Esophagus muscularis mucosa (tissue), 4 donors: ENCODE measurements around the gene SLC35A2.

Source experiments
- CTCF ChIP-seq, 3 experiments: fragments of 200-600 bp in 2 of 3; fragments of 450-650 bp in 1 of 3; sonication (generic) in 2 of 3; IDR thresholded peaks; one replicate each; pipeline ENCODE4 v1.5.1; 2017 to 2019; ENCODE audit warnings: antibody characterized with exemption in 3 of 3, mild to moderate bottlenecking in 2 of 3, moderate library complexity in 1 of 3
- EP300 ChIP-seq: sonication (generic); formaldehyde crosslinking; IDR thresholded peaks from one replicate; pipeline ENCODE4 v1.6.1; 2017; ENCODE audit warnings: antibody characterized with exemption
- POLR2A ChIP-seq: fragments of 450-650 bp; IDR thresholded peaks from one replicate; pipeline ENCODE4 v1.6.1; 2017; ENCODE audit warnings: antibody characterized with exemption, moderate library complexity, mild to moderate bottlenecking, low read depth
- POLR2AphosphoS5 ChIP-seq, 2 donors: sonication (generic); formaldehyde crosslinking; IDR thresholded peaks; one replicate each; pipeline ENCODE4 v1.6.1; 2017; ENCODE audit warnings: antibody characterized with exemption in 2 of 2

- TF ChIP-seq CTCF (IDR thresholded peaks at IDR 0.05) (no peak), EP300 (no peak), POLR2AphosphoS5 (IDR thresholded peaks at IDR 0.05) (no peak), POLR2A (no peak)
These were observed 20.5 kb downstream of the SLC35A2 start for GRCh38 chrX:48890934-48891401.
